Measurements from ENCODE around the gene DLG2.

DNA sequence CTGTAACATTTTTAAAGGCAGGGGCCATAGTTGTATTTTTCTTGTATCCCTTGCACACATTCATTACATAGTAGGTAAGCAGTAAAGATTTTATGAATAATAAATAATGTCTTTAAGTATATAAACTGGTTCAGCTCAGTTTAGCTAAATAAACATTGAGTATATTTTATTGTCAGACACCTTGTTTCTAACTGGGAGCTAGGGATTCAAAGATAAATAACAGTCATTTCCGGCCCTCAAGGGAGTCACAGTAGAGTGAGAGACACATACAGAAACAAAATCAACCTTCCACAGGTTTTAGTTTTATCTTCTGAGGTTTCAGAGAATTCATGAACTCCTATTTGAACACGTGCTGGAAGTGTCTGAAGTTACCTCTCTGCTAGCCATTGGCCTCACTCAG, 760.2 kb downstream of the DLG2 start:
- TF ChIP-seq, protein P1, sequence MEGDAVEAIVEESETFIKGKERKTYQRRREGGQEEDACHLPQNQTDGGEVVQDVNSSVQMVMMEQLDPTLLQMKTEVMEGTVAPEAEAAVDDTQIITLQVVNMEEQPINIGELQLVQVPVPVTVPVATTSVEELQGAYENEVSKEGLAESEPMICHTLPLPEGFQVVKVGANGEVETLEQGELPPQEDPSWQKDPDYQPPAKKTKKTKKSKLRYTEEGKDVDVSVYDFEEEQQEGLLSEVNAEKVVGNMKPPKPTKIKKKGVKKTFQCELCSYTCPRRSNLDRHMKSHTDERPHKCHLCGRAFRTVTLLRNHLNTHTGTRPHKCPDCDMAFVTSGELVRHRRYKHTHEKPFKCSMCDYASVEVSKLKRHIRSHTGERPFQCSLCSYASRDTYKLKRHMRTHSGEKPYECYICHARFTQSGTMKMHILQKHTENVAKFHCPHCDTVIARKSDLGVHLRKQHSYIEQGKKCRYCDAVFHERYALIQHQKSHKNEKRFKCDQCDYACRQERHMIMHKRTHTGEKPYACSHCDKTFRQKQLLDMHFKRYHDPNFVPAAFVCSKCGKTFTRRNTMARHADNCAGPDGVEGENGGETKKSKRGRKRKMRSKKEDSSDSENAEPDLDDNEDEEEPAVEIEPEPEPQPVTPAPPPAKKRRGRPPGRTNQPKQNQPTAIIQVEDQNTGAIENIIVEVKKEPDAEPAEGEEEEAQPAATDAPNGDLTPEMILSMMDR (IDR thresholded peaks at IDR 0.05; ENCODE audit: low read depth, low read length): no peak
- TF ChIP-seq EZH2phosphoT487 (IDR thresholded peaks at IDR 0.05; ENCODE audit: low read depth): no peak
